Measurements from ENCODE around the gene RBP3. TPM values are rescaled to one million over a fixed set of nuclear protein-coding genes. Genes with fewer than 3 reads are reported as not detected.

The RBP3 gene
- total RNA-seq, 1 experiment from 2014 or later, result not detected

DNA sequence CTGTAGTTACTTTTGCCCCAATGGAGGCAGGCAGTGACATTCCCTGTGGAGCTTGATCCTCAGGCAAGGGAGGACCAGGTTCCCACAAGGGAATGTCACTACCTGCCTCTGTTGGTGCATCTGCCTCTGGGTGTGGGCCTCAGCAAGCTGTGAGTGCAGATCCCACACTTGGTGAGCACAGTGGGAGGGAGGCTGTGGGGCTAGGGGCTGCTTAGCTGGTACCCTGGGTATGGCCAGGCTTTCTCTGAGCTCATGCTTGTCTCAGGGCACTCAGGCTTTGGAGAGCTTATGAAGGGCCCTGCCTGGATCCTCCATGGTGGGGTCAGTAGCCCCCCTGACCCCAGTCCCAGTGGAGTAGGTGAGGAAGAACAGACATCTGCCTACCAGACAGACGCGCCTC is 52.1 kb downstream of the RBP3 start:
- Histone ChIP-seq H3K27me3 (ENCODE audit: insufficient read depth, low read depth) (no peaks in the 10 kb centered on the region), H3K9me2 (ENCODE audit: insufficient read depth) (no peaks in the 10 kb centered on the region), H3K9me3 (ENCODE audit: insufficient read depth, low read depth) (no peaks in the 10 kb centered on the region), H3F3A (ENCODE audit: insufficient read depth, low read depth) (peaks cover 15% of the 10 kb centered on the region; the same call in 1 of the 2 replicates), H4K20me1 (ENCODE audit: insufficient read depth) (no peaks in the 10 kb centered on the region), H3K36me3 (ENCODE audit: low read depth) (no peaks in the 10 kb centered on the region), H3K4me3 (no peak overlapping the region), H3K79me2 (ENCODE audit: low read depth) (no peaks in the 10 kb centered on the region), H3K4me1 (replicated peaks; ENCODE audit: insufficient read depth) (peaks cover 59% of the 10 kb centered on the region), H3K4me2 (no peak overlapping the region), H3K27ac (no peak overlapping the region), H2AFZ (no peak overlapping the region)
- intact Hi-C loops (cut with micrococcal nuclease; ENCODE audit: unreplicated experiment), result no loop called here
- CTCF ChIA-PET, result no interaction called here
- POLR2A ChIA-PET (ENCODE audit: unreplicated experiment), result interaction anchor here (0.6 kb wide), 2 partner anchors 16 to 376 kb away, joined by 3 to 6 read pairs; partner anchors contain the start of gene ZNF488
- BruUV-seq (replicated peaks), result no TSS peak
- TF ChIP-seq EZH2 (IDR thresholded peaks at IDR 0.05; ENCODE audit: low read depth), result no peak
- DNase-seq, result no peak

DNA sequence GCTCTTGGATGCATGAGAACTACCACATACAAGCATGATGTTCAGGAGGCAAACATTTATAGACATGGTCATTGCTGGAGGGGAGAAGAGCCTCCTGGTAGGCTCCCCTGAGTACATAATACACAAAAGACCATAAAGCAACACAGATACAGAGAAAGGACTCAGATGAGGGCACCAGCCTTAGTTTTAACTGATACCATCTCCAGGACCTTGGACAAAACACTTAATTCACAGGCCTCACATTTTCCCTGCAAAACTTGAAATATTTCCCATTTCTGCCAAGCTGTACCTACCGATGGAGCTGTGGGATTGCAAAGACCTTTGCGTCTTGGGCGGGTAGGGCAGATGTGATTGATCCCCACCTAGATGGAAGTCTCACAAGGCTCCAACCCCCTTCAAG is 52.6 kb downstream of the RBP3 start:
- intact Hi-C loops (cut with micrococcal nuclease; ENCODE audit: unreplicated experiment), result no loop called here
- Histone ChIP-seq H3K9me3 (ENCODE audit: insufficient read depth, low read depth) (no peaks in the 10 kb centered on the region), H3F3A (ENCODE audit: insufficient read depth, low read depth) (peaks cover 19% of the 10 kb centered on the region; the same call in 1 of the 2 replicates), H3K36me3 (ENCODE audit: low read depth) (no peaks in the 10 kb centered on the region), H3K4me1 (replicated peaks; ENCODE audit: insufficient read depth) (peaks cover 62% of the 10 kb centered on the region), H3K79me2 (ENCODE audit: low read depth) (no peaks in the 10 kb centered on the region), H3K27me3 (ENCODE audit: insufficient read depth, low read depth) (no peaks in the 10 kb centered on the region), H2AFZ (no peak overlapping the region), H3K4me3 (no peak overlapping the region), H3K9me2 (ENCODE audit: insufficient read depth) (no peaks in the 10 kb centered on the region), H3K27ac (no peak overlapping the region), H4K20me1 (ENCODE audit: insufficient read depth) (no peaks in the 10 kb centered on the region), H3K4me2 (no peak overlapping the region)
- no TSS peak for BruUV-seq (replicated peaks)
- CTCF ChIA-PET, result no interaction called here
- POLR2A ChIA-PET (ENCODE audit: unreplicated experiment), result no interaction called here
- no peak for DNase-seq
- TF ChIP-seq, protein P1, sequence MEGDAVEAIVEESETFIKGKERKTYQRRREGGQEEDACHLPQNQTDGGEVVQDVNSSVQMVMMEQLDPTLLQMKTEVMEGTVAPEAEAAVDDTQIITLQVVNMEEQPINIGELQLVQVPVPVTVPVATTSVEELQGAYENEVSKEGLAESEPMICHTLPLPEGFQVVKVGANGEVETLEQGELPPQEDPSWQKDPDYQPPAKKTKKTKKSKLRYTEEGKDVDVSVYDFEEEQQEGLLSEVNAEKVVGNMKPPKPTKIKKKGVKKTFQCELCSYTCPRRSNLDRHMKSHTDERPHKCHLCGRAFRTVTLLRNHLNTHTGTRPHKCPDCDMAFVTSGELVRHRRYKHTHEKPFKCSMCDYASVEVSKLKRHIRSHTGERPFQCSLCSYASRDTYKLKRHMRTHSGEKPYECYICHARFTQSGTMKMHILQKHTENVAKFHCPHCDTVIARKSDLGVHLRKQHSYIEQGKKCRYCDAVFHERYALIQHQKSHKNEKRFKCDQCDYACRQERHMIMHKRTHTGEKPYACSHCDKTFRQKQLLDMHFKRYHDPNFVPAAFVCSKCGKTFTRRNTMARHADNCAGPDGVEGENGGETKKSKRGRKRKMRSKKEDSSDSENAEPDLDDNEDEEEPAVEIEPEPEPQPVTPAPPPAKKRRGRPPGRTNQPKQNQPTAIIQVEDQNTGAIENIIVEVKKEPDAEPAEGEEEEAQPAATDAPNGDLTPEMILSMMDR (conservative IDR thresholded peaks at IDR 0.05), result no peak
- TF ChIP-seq EZH2 (IDR thresholded peaks at IDR 0.05; ENCODE audit: low read depth), result no peak

DNA sequence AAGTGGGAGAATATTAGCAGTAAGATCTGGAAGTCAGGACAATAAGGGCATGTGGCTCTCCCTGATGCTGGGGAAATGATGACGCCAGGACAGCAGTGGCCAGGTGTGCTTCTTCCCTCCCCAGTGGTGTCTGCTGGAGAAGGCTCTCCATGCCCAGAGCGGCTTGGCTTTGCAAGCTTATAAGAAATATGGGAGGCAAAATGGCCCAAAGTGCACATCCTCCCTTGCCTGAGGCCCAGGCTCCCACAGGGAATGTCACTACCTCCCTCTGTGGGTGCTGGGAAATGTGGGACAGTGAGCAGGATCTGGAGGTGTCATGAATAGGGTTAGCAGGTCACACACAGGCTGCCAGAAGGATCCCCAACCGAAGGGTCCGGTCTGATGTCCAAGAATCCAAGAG is 53.0 kb downstream of the RBP3 start:
- Histone ChIP-seq H3K4me3 (no peak overlapping the region), H3K27ac (no peak overlapping the region), H3K27me3 (ENCODE audit: insufficient read depth, low read depth) (no peaks in the 10 kb centered on the region), H4K20me1 (ENCODE audit: insufficient read depth) (no peaks in the 10 kb centered on the region), H3K9me3 (ENCODE audit: insufficient read depth, low read depth) (no peaks in the 10 kb centered on the region), H3K4me1 (replicated peaks; ENCODE audit: insufficient read depth) (peaks cover 62% of the 10 kb centered on the region), H3K4me2 (no peak overlapping the region), H3K9me2 (ENCODE audit: insufficient read depth) (no peaks in the 10 kb centered on the region), H3F3A (ENCODE audit: insufficient read depth, low read depth) (peaks cover 20% of the 10 kb centered on the region), H3K79me2 (ENCODE audit: low read depth) (no peaks in the 10 kb centered on the region), H2AFZ (no peak overlapping the region), H3K36me3 (ENCODE audit: low read depth) (no peaks in the 10 kb centered on the region)
- CTCF ChIA-PET, result no interaction called here
- BruUV-seq (replicated peaks), result no TSS peak
- POLR2A ChIA-PET (ENCODE audit: unreplicated experiment), result no interaction called here
- no peak for DNase-seq
- no peak for TF ChIP-seq EZH2 (IDR thresholded peaks at IDR 0.05; ENCODE audit: low read depth)
- TF ChIP-seq, protein P1 (conservative IDR thresholded peaks at IDR 0.05), result no peak
- intact Hi-C loops (cut with micrococcal nuclease; ENCODE audit: unreplicated experiment), result no loop called here
